HS-27A (cell line): ENCODE measurements around the gene SOST.

Experiments used
- DNase-seq: peaks from one replicate; pipeline ENCODE4 v3.0.0-alpha.2; 2012; ENCODE audit warnings: low read depth, missing footprints

Gene SOST

GRCh38 chr17:43707184-43707583 lies 51.4 kb downstream of the SOST start:
- DNase-seq: no peak

GRCh38 chr17:43706235-43706634 lies 52.4 kb downstream of the SOST start:
- DNase-seq: no peak
